GM18858 (cell line): ENCODE results near the gene MTFR2.

ENCODE experiments used
- ATAC-seq: cut with Tn5 transposase; IDR thresholded peaks from one replicate; pipeline ENCODE4 v1.9.1; 2021; ENCODE audit not compliant: unreplicated experiment

The MTFR2 gene

DNA sequence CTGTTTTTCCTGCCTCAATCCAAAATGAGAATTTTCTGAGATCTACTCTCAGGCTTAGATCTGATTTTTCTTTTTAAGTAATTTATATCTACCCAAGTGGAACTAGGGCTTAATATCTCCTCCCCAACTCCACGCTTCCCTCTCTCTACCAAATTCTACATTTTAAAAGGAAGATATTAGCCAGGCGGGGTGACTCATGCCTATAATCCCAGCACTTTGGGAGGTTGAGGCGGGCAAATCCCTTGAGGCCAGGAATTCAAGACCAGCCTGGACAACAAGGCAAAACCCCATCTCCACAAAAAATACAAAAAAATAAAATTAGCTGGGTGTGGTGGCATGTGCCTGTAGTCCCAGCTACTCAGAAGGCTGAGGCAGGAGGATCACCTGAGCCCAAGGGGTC is 61.0 kb downstream of the MTFR2 start:
- no peak for ATAC-seq

DNA sequence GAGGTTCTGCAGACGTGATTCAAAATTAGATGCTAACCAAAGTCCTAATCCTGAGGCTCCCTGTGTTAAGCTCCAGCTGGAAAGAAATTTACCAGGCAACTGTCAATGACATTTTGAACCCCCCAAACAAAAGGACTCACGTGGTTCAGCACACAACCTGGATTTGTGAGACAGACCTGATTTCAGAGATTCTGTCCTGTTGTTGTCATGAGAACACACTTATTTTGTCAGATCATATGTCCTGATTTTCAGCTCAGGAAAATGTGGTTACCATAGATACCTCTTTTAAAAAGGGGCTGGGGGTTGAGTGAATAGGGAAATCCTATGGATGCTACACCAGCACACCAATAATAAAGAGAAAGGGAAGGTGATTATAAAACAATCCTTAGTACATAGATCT is 61.6 kb downstream of the MTFR2 start:
- no peak for ATAC-seq

GRCh38 chr6:136186363-136186762 is 63.7 kb downstream of the MTFR2 start:
- no peak for ATAC-seq

DNA sequence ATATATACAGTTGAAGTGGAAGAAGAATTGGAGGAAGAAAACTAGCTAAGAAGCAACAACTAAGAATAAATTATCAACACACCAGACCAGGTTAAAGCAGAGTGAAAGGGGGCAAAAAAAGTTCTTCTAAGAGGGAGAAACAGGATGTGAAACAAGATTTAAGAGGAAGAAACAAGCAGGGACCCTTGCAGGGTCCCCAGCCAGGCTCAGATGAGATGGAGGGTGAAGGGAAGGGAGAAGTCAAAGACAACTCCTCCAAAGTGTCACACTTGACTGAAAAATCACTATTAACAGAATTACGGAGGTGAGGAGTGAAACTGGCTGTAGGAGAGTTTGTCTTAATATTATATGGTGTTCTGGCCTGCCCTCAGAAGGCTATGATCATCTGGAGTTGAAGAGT is 65.4 kb downstream of the MTFR2 start:
- no peak for ATAC-seq

GRCh38 chr6:136181861-136182260 is 68.2 kb downstream of the MTFR2 start:
- ATAC-seq = no peak

- ATAC-seq = no peak
These were observed 68.6 kb downstream of the MTFR2 start for GRCh38 chr6:136181512-136181833.
